Omental fat pad (tissue), 4 donors: ENCODE results near the gene MRPS17. TPM values are rescaled to one million over a fixed set of nuclear protein-coding genes. Genes with fewer than 3 reads are reported as not detected.

Source experiments
- ATAC-seq: fragments of 150-250 bp; one replicate; pipeline ENCODE4 v1.9.1; 2016; ENCODE audit warnings: mild to moderate bottlenecking, moderate library complexity; ENCODE audit not compliant: low FRiP score
- DNase-seq: peaks from one replicate; pipeline ENCODE4 v3.0.0-alpha.2; 2019; ENCODE audit warnings: low spot score
- total RNA-seq, 4 donors: library from RNA; depleted of rRNA; stranded (reverse); fragments of >200 nt; gene quantifications; one replicate each; pipeline ENCODE4 v1.1.0, GENCODE V29; 2016
- TF ChIP-seq, protein P1 (sequence below), 3 donors: fragments of 450-650 bp; IDR thresholded peaks; one replicate each; pipeline ENCODE4 v1.5.1; 2016 to 2017; ENCODE audit warnings: antibody characterized with exemption in 3 of 3, mild to moderate bottlenecking in 3 of 3, moderate library complexity in 2 of 3

Gene MRPS17
- total RNA-seq, 4 donors from 2014 or later: 8.7 to 10.9 (median 10.1) TPM

DNA sequence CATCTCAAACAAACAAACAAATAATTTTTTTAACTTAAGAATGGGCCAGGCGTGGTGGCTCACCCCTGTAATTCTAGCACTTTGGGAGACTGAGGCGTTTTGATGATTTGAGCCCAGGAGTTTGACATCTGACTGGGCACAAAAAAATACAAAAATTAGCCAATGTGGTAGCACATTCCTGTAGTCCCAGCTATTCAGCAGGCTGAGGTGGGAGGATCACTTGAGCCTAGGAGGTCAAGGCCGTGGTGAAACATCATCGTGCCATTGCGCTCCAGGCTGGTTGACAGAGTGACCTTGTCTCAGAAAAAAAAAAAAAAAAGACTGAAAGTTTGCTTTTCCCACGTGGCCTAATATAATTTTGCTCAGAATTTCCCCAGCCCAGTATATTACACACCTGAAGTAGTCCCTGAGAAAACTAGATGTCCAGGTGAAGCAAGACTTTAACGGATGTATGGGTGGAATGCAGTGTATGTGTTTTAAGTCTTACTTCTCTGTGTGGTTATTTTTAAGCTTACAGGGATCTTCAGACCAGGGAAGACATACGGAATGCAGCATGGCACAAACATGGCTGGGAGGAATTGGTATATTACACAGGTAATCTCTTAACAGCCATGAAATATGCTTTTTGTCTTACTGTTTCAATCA, 45.3 kb downstream of the MRPS17 start:
- DNase-seq (no peak), ATAC-seq (no peak)
- TF ChIP-seq, protein P1, sequence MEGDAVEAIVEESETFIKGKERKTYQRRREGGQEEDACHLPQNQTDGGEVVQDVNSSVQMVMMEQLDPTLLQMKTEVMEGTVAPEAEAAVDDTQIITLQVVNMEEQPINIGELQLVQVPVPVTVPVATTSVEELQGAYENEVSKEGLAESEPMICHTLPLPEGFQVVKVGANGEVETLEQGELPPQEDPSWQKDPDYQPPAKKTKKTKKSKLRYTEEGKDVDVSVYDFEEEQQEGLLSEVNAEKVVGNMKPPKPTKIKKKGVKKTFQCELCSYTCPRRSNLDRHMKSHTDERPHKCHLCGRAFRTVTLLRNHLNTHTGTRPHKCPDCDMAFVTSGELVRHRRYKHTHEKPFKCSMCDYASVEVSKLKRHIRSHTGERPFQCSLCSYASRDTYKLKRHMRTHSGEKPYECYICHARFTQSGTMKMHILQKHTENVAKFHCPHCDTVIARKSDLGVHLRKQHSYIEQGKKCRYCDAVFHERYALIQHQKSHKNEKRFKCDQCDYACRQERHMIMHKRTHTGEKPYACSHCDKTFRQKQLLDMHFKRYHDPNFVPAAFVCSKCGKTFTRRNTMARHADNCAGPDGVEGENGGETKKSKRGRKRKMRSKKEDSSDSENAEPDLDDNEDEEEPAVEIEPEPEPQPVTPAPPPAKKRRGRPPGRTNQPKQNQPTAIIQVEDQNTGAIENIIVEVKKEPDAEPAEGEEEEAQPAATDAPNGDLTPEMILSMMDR (IDR thresholded peaks at IDR 0.05): no peak

GRCh38 chr7:56003749-56004148, 52.1 kb downstream of the MRPS17 start:
- TF ChIP-seq, protein P1 (IDR thresholded peaks at IDR 0.05): no peak
- no peak for ATAC-seq
- DNase-seq: no peak

Other genes with a start within 250 kb of the MRPS17 start
- gene SEPTIN14, start 89.1 kb upstream of the MRPS17 start, total RNA-seq: not detected
- gene ZNF713, start 64.4 kb upstream of the MRPS17 start, total RNA-seq: 1 to 10 TPM; 2.0 to 4.6 (median 3.1) TPM
- gene NIPSNAP2, start 12.7 kb downstream of the MRPS17 start, total RNA-seq: 10 to 100 TPM; 43.6 to 73.3 (median 67.2) TPM
- 10 to 100 TPM in 3 of 4 donors, 1 to 10 TPM in 1; 6.8 to 12.5 (median 11.2) TPM for gene PSPH, start 99.6 kb downstream of the MRPS17 start, total RNA-seq
- gene CCT6A, start 99.9 kb downstream of the MRPS17 start, total RNA-seq: 100 to 1,000 TPM in 2 of 4 donors, 10 to 100 TPM in 2; 68.9 to 150 (median 106) TPM
- gene SUMF2, start 112.4 kb downstream of the MRPS17 start, total RNA-seq: 100 to 1,000 TPM in 3 of 4 donors, 10 to 100 TPM in 1; 87.8 to 136 (median 123) TPM
- gene PHKG1, start 141.1 kb downstream of the MRPS17 start, total RNA-seq: 1 to 10 TPM in 1 of 4 donors, under 1 TPM in 3; 0.31 to 1.4 (median 0.80) TPM
- gene CHCHD2, start 154.6 kb downstream of the MRPS17 start, total RNA-seq: 100 to 1,000 TPM; 287 to 328 (median 295) TPM
- not detected for gene NUPR2, start 164.5 kb downstream of the MRPS17 start, total RNA-seq